Measurements from ENCODE around the gene SRMS.
"Not testable (repeated sequence)": the region's sequence is repeated elsewhere in the genome, so short reads cannot be mapped to it uniquely, and the experiment has no call there.

Gene SRMS

GRCh38 chr20:63565021-63565698 lies 17.6 kb upstream of the SRMS start:
- no peak for DNase-seq

GRCh38 chr20:63564036-63564810 lies 16.7 kb upstream of the SRMS start:
- DNase-seq: no peak

GRCh38 chr20:63563225-63563935 lies 15.8 kb upstream of the SRMS start:
- DNase-seq: no peak

- DNase-seq: no peak
Observed at GRCh38 chr20:63562461-63563224, 15.1 kb upstream of the SRMS start.

- no peak for DNase-seq
Observed at GRCh38 chr20:63561624-63562396, 14.3 kb upstream of the SRMS start.

GRCh38 chr20:63560856-63561609 lies 13.5 kb upstream of the SRMS start:
- no peak for DNase-seq

GRCh38 chr20:63560333-63560805 lies 12.8 kb upstream of the SRMS start:
- DNase-seq: no peak

- not testable (repeated sequence) for DNase-seq
Observed at GRCh38 chr20:63559485-63560332, 12.2 kb upstream of the SRMS start.

- DNase-seq: no peak
Observed at GRCh38 chr20:63558804-63559484, 11.4 kb upstream of the SRMS start.

GRCh38 chr20:63557481-63557891 lies 9.9 kb upstream of the SRMS start:
- DNase-seq: no peak

GRCh38 chr20:63556873-63557478 lies 9.4 kb upstream of the SRMS start:
- no peak for DNase-seq

- no peak for DNase-seq
Observed at GRCh38 chr20:63555661-63556381, 8.3 kb upstream of the SRMS start.

- no peak for DNase-seq
Observed at GRCh38 chr20:63554361-63555278, 7.1 kb upstream of the SRMS start.

- DNase-seq: peak; percentile 16
Observed at GRCh38 chr20:63553933-63554290, 6.4 kb upstream of the SRMS start, which contains the start of gene FNDC11. Gene FNDC11, plus strand, starts transcription at chr20:63554159. Its CDS starts 1,505 bp downstream, at chr20:63555664.

- DNase-seq: peak; percentile 67
Observed at GRCh38 chr20:63553251-63553932, 5.8 kb upstream of the SRMS start.

- no peak for DNase-seq
Observed at GRCh38 chr20:63552481-63553249, 5.1 kb upstream of the SRMS start.
